Measurements from ENCODE around the gene CKB. TPM values are rescaled to one million over a fixed set of nuclear protein-coding genes. Genes with fewer than 3 reads are reported as not detected.

CKB gene
- total and polyA plus RNA-seq, 9 of the 15 experiments (the other 6 are each of a cell fraction or from before 2014, with no cell fraction given) = 23.9 to 692 (median 132) TPM

DNA sequence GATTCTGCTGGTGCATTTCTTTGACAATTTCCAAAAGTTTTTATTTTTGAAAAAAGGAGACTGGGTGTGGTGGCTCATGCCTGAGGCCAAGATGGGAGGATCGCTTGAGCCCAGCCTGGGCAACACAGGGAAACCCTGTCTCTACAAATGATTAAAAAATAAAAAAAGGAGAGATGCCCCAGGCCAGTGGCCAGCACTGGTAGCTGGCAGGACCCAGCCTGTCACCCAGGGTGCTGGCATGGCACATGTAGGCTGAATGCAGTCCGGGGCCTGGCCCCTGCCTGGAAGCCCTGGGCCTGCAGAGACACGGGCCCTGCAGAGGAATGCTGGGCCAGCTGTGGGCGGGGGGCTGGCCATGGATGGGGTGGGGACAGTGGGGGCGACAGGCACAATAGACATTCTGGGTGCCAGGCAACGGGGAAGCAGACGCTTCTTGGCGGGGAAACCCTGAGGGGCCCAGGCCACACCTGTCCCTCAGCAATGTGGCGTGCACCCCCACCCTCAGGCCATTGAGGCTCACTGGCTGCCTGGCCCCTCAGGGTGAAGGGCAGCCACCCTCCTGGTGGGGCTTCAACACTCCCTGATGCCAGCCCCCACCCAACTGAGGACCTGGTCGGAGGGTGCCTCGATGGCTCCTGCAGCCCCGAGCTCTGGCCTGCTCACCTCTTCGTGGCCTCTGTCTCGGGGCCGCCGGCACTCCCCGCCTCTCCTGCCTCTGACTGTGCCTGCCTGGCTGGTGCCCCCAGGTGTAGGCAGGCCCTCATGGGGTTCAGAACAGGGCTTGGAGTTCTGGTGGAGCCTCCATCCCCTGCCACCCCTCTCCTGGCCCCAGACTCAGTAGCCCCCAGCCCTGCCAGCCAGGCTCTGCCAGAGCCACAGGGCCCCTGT is 18.4 kb upstream of the CKB start:
- peaks cover 0 to 93% of the 10 kb centered on the region in 2 experiments; a peak in 2 of 5 replicates for H3K4me1 ChIP-seq (replicated peaks in 1 of 2; ENCODE audit: control insufficient read depth in 2 of 2, insufficient read depth in 2 of 2, low read length in 2 of 2)
- CTCF ChIA-PET (ENCODE audit: low intra/inter-chr PET ratio) = no interaction called here
- 50% methylated on average over 5 of the region's 17 CpGs for WGBS (ENCODE audit: insufficient coverage, low coverage, missing lambda C conversion rate)
- H3K9ac ChIP-seq (ENCODE audit: insufficient read depth in 1 of 2, low read depth in 2 of 2, low read length in 2 of 2) = 0 out of 4 replicates have a peak overlapping the region, but pooled peaks of 1 of the 2 experiments have one; percentile 58
- H3K4me3 ChIP-seq = no peak overlapping the region
- FAIRE-seq (no peak), DNase-seq (ENCODE audit: extremely low read depth in 1 of 4, low spot score in 3 of 4) (no peak), ATAC-seq (no peak)
- H3K27ac ChIP-seq (ENCODE audit: extremely low read depth, low read depth, low read length) = no peak overlapping the region
- no peaks in the 10 kb centered on the region for H3K9me3 ChIP-seq (replicated peaks; ENCODE audit: control insufficient read depth, insufficient read depth, low read depth, low read length)
- no peak overlapping the region for H3K4me2 ChIP-seq (ENCODE audit: insufficient read depth, low read length)
- in situ Hi-C loops (cut with MboI) (no loop called here), intact Hi-C loops (cut with micrococcal nuclease) (loop anchor here (10.0 kb wide), 1 partner anchor 466 kb away; no protein-coding TSS in a partner anchor)
- peaks cover under 1% of the 10 kb centered on the region; the same call in 1 of the 3 replicates for H3K36me3 ChIP-seq (ENCODE audit: control insufficient read depth, insufficient read depth, low read length)
- no peaks in the 10 kb centered on the region for H3K27me3 ChIP-seq (ENCODE audit: control insufficient read depth in 2 of 2, insufficient read depth in 2 of 2, low read length in 2 of 2)
- no peaks in the 10 kb centered on the region for H3K9me1 ChIP-seq (ENCODE audit: control insufficient read depth, insufficient read depth, low read length)
- no peak overlapping the region for H2AFZ ChIP-seq (ENCODE audit: low read depth, low read length)
- H3K79me2 ChIP-seq (ENCODE audit: control insufficient read depth, insufficient read depth, low read length) = no peaks in the 10 kb centered on the region
- no peaks in the 10 kb centered on the region for H4K20me1 ChIP-seq (replicated peaks; ENCODE audit: control insufficient read depth, insufficient read depth, low read length)
- no TSS peak for BruUV-seq (replicated peaks)
- POLR2A ChIA-PET = interaction anchor here (0.6 to 1.0 kb wide), 4 partner anchors 13 to 80 kb away, joined by 3 to 5 read pairs (median 4); no protein-coding TSS in a partner anchor
- TF ChIP-seq ATF7 (IDR thresholded peaks at IDR 0.05) (no peak), ZNF24 (IDR thresholded peaks at IDR 0.05) (no peak), MTA2 (IDR thresholded peaks at IDR 0.05; ENCODE audit: low read depth) (no peak), SMAD4 (CRISPR knock-in tag; conservative IDR thresholded peaks at IDR 0.05) (no peak), CEBPG (CRISPR knock-in tag; IDR thresholded peaks at IDR 0.05) (no peak), CEBPG (tag; conservative IDR thresholded peaks at IDR 0.05 in 1 of 2, IDR thresholded peaks at IDR 0.05 in 1 of 2) (no peak), SMARCA5 (IDR thresholded peaks at IDR 0.05) (no peak), SRSF9 (IDR thresholded peaks at IDR 0.05; ENCODE audit: borderline replicate concordance, low read depth, low read length) (no peak), MED1 (CRISPR knock-in tag; IDR thresholded peaks at IDR 0.05; ENCODE audit: borderline replicate concordance) (no peak), MAFF (IDR thresholded peaks at IDR 0.05; ENCODE audit: low read length) (no peak), ZNF589 (CRISPR knock-in tag; IDR thresholded peaks at IDR 0.05; ENCODE audit: low read depth) (no peak)
- TF ChIP-seq, protein P1, sequence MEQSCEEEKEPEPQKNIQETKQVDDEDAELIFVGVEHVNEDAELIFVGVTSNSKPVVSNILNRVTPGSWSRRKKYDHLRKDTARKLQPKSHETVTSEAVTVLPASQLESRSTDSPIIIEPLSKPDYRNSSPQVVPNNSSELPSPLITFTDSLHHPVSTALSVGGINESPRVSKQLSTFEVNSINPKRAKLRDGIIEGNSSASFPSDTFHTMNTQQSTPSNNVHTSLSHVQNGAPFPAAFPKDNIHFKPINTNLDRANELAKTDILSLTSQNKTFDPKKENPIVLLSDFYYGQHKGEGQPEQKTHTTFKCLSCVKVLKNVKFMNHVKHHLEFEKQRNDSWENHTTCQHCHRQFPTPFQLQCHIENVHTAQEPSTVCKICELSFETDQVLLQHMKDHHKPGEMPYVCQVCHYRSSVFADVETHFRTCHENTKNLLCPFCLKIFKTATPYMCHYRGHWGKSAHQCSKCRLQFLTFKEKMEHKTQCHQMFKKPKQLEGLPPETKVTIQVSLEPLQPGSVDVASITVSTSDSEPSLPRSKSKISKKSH (CRISPR knock-in tag; IDR thresholded peaks at IDR 0.05) = no peak
- TF ChIP-seq, protein P2, sequence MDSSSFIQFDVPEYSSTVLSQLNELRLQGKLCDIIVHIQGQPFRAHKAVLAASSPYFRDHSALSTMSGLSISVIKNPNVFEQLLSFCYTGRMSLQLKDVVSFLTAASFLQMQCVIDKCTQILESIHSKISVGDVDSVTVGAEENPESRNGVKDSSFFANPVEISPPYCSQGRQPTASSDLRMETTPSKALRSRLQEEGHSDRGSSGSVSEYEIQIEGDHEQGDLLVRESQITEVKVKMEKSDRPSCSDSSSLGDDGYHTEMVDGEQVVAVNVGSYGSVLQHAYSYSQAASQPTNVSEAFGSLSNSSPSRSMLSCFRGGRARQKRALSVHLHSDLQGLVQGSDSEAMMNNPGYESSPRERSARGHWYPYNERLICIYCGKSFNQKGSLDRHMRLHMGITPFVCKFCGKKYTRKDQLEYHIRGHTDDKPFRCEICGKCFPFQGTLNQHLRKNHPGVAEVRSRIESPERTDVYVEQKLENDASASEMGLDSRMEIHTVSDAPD (CRISPR knock-in tag; IDR thresholded peaks at IDR 0.05) = no peak
- TF ChIP-seq, protein P3, sequence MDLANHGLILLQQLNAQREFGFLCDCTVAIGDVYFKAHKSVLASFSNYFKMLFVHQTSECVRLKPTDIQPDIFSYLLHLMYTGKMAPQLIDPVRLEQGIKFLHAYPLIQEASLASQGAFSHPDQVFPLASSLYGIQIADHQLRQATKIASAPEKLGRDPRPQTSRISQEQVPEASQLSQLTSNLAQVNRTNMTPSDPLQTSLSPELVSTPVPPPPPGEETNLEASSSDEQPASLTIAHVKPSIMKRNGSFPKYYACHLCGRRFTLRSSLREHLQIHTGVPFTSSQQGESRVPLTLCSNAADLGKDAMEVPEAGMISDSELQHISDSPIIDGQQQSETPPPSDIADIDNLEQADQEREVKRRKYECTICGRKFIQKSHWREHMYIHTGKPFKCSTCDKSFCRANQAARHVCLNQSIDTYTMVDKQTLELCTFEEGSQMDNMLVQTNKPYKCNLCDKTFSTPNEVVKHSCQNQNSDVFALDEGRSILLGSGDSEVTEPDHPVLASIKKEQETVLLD (IDR thresholded peaks at IDR 0.05) = no peak
